ENCODE data around the gene SCAP.

The SCAP gene

DNA sequence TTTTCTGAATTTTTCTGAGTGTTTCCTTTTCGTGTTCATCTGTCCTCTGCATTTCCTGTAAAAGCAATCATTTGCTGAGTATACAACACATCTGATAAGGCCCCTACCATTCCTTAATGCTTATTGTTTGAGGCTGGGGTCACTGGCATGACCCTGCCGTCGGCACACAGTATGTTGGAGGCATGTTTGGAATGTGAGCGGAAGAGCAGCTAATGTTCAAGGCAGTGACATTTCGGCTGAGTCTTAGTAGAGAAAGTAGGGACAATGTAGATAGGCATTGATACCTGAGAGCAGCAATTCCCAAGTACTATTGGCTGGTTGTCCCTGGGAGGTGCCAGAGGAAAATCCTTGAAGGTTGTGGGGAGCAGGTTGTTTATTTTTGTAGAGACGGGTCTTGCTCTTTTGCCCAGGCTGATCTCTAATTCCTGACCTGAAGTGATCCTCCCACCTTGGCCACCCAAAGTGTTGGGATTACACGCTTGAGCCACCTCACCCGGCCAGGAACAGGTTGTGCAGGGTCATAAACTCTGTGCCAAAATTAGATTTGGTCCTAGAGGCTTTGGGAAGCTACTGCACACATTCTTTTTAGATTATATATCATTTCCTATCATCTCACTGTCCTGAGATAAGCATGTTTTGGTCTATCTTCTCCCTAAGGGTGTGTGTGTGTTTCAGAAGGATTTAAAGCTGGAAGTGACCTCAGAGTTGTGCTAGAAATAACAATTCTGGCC lies 81.4 kb downstream of the SCAP start:
- Histone ChIP-seq H3K4me2 (ENCODE audit: low read length, poor library complexity, severe bottlenecking) (peak overlapping the region; percentile 40), H4K8ac (ENCODE audit: low read length) (no peak overlapping the region), H3K4ac (ENCODE audit: low read depth in 1 of 2, low read length in 2 of 2) (no peak overlapping the region), H3K4me1 (ENCODE audit: control insufficient read depth, insufficient read depth, low read depth, low read length) (peaks cover 22% of the 10 kb centered on the region), H2AK5ac (ENCODE audit: low read length, severe bottlenecking) (no peak overlapping the region), H3K4me3 (ENCODE audit: insufficient read depth in 1 of 2, low read depth in 1 of 2, low read length in 2 of 2) (no peak overlapping the region), H3K23ac (ENCODE audit: low read length in 2 of 2) (peak overlapping the region in 1 of 2 experiments; percentile 63), H2BK5ac (ENCODE audit: low read depth, low read length, poor library complexity, severe bottlenecking) (no peak overlapping the region), H3K27me3 (ENCODE audit: control insufficient read depth in 1 of 2, insufficient read depth in 1 of 2, low read length in 2 of 2) (no peaks in the 10 kb centered on the region), H2BK120ac (ENCODE audit: low read depth, low read length) (no peak overlapping the region), H3K14ac (ENCODE audit: low read length in 2 of 2) (no peak overlapping the region), H3K79me1 (replicated peaks; ENCODE audit: low read length, poor library complexity, severe bottlenecking) (peaks cover 24% of the 10 kb centered on the region), H3K9ac (ENCODE audit: low read length) (no peak overlapping the region), H3K18ac (ENCODE audit: low read depth in 1 of 2, low read length in 2 of 2) (peak overlapping the region; percentile 33 to 68), H3K36me3 (ENCODE audit: control insufficient read depth in 1 of 2, insufficient read depth in 2 of 2, low read depth in 1 of 2, low read length in 2 of 2) (peaks cover 17 to 27% of the 10 kb centered on the region in 2 experiments), H2BK15ac (ENCODE audit: low read depth, poor library complexity, severe bottlenecking) (no peak overlapping the region), H2AFZ (ENCODE audit: low read depth, low read length) (no peak overlapping the region), H3K27ac (ENCODE audit: low read length, poor library complexity, severe bottlenecking) (peak overlapping the region; percentile 34), H2BK12ac (ENCODE audit: low read length in 2 of 2) (peak overlapping the region in 1 of 2 experiments; percentile 45), H4K91ac (ENCODE audit: low read length) (no peak overlapping the region), H3K9me3 (ENCODE audit: control insufficient read depth, low read length) (no peaks in the 10 kb centered on the region)
- 21% methylated on average over 8 of the region's 8 CpGs for WGBS
- DNase-seq: peak; percentile 56

DNA sequence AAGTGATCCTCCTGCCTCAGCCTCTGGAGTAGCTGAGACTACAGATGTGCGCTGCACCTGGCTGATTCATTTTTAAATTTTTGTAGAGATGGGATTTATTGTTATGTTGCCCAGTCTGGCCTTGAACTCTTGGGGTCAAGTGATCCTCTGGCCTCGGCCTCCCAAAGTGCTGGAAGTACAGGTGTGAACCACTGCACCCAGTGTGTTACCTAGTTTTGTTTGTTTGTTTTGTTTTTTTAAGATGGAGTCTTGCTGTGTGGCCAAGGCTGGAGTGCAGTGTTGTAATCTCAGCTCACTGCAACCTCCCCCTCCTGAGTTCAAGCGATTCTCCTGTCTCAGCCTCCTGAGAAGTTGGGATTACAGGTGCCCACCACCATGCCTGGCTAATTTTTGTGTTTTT lies 82.8 kb downstream of the SCAP start:
- no peak overlapping the region for H3K4me3 ChIP-seq (ENCODE audit: insufficient read depth in 1 of 2, low read depth in 1 of 2, low read length in 2 of 2)
- no peak overlapping the region for H3K4me2 ChIP-seq (ENCODE audit: low read length, poor library complexity, severe bottlenecking)
- H3K79me1 ChIP-seq (replicated peaks; ENCODE audit: low read length, poor library complexity, severe bottlenecking): peaks cover 24% of the 10 kb centered on the region
- no peak overlapping the region for H3K27ac ChIP-seq (ENCODE audit: low read length, poor library complexity, severe bottlenecking)
- peaks cover 22% of the 10 kb centered on the region for H3K4me1 ChIP-seq (ENCODE audit: control insufficient read depth, insufficient read depth, low read depth, low read length)
- H3K9me3 ChIP-seq (ENCODE audit: control insufficient read depth, low read length): no peaks in the 10 kb centered on the region
- H2AFZ ChIP-seq (ENCODE audit: low read depth, low read length): no peak overlapping the region
- H4K91ac ChIP-seq (ENCODE audit: low read length): no peak overlapping the region
- H3K9ac ChIP-seq (ENCODE audit: low read length): no peak overlapping the region
- H3K23ac ChIP-seq (ENCODE audit: low read length in 2 of 2): no peak overlapping the region
- H2BK5ac ChIP-seq (ENCODE audit: low read depth, low read length, poor library complexity, severe bottlenecking): no peak overlapping the region
- H3K14ac ChIP-seq (ENCODE audit: low read length in 2 of 2): no peak overlapping the region
- no peak for DNase-seq
- H3K36me3 ChIP-seq (ENCODE audit: control insufficient read depth in 1 of 2, insufficient read depth in 2 of 2, low read depth in 1 of 2, low read length in 2 of 2): peaks cover 8 to 30% of the 10 kb centered on the region in 2 experiments
- no peak overlapping the region for H3K4ac ChIP-seq (ENCODE audit: low read depth in 1 of 2, low read length in 2 of 2)
- H2BK15ac ChIP-seq (ENCODE audit: low read depth, poor library complexity, severe bottlenecking): no peak overlapping the region
- H3K18ac ChIP-seq (ENCODE audit: low read depth in 1 of 2, low read length in 2 of 2): no peak overlapping the region
- WGBS: 91% methylated on average over 2 of the region's 3 CpGs
- H2BK120ac ChIP-seq (ENCODE audit: low read depth, low read length): no peak overlapping the region
- H4K8ac ChIP-seq (ENCODE audit: low read length): no peak overlapping the region
- H3K27me3 ChIP-seq (ENCODE audit: control insufficient read depth in 1 of 2, insufficient read depth in 1 of 2, low read length in 2 of 2): no peaks in the 10 kb centered on the region
- no peak overlapping the region for H2BK12ac ChIP-seq (ENCODE audit: low read length in 2 of 2)
- no peak overlapping the region for H2AK5ac ChIP-seq (ENCODE audit: low read length, severe bottlenecking)

DNA sequence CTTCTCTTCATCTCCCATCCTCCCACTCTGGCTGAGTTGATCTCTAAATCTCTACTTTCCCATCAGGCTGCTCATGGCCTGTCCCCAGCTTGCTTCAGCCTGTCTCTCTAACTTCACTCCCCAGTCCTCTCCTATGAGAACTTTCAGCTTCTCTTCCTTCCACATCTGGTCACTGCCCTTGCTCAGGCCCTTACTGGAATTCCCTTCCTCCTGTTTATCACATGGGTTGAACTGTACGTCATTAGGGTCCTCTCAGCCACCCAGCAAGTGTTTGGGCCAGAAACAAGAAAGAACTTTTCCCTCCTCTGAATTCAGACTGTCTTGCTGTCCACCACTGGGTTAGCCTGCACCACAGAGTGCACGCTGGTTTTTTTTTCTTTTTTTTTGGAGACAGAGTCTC lies 89.9 kb downstream of the SCAP start:
- Histone ChIP-seq H3K27ac (ENCODE audit: low read length, poor library complexity, severe bottlenecking) (no peak overlapping the region), H3K18ac (ENCODE audit: low read depth in 1 of 2, low read length in 2 of 2) (no peak overlapping the region), H3K79me1 (replicated peaks; ENCODE audit: low read length, poor library complexity, severe bottlenecking) (peaks cover 19% of the 10 kb centered on the region), H3K4me3 (ENCODE audit: insufficient read depth in 1 of 2, low read depth in 1 of 2, low read length in 2 of 2) (no peak overlapping the region), H4K8ac (ENCODE audit: low read length) (no peak overlapping the region), H2BK15ac (ENCODE audit: low read depth, poor library complexity, severe bottlenecking) (no peak overlapping the region), H3K23ac (ENCODE audit: low read length in 2 of 2) (peak overlapping the region in 1 of 2 experiments; percentile 16), H3K9ac (ENCODE audit: low read length) (no peak overlapping the region), H2BK120ac (ENCODE audit: low read depth, low read length) (no peak overlapping the region), H3K27me3 (ENCODE audit: control insufficient read depth in 1 of 2, insufficient read depth in 1 of 2, low read length in 2 of 2) (no peaks in the 10 kb centered on the region), H3K14ac (ENCODE audit: low read length in 2 of 2) (no peak overlapping the region), H2AK5ac (ENCODE audit: low read length, severe bottlenecking) (no peak overlapping the region), H3K4me1 (ENCODE audit: control insufficient read depth, insufficient read depth, low read depth, low read length) (peaks cover 11% of the 10 kb centered on the region), H3K4me2 (ENCODE audit: low read length, poor library complexity, severe bottlenecking) (no peak overlapping the region), H3K36me3 (ENCODE audit: control insufficient read depth in 1 of 2, insufficient read depth in 2 of 2, low read depth in 1 of 2, low read length in 2 of 2) (peaks cover 0 to 19% of the 10 kb centered on the region in 2 experiments), H4K91ac (ENCODE audit: low read length) (no peak overlapping the region), H3K4ac (ENCODE audit: low read depth in 1 of 2, low read length in 2 of 2) (no peak overlapping the region), H2BK5ac (ENCODE audit: low read depth, low read length, poor library complexity, severe bottlenecking) (no peak overlapping the region), H2AFZ (ENCODE audit: low read depth, low read length) (no peak overlapping the region), H3K9me3 (ENCODE audit: control insufficient read depth, low read length) (no peaks in the 10 kb centered on the region), H2BK12ac (ENCODE audit: low read length in 2 of 2) (no peak overlapping the region)
- no peak for DNase-seq
- WGBS: 94% methylated on average over 2 of the region's 2 CpGs

DNA sequence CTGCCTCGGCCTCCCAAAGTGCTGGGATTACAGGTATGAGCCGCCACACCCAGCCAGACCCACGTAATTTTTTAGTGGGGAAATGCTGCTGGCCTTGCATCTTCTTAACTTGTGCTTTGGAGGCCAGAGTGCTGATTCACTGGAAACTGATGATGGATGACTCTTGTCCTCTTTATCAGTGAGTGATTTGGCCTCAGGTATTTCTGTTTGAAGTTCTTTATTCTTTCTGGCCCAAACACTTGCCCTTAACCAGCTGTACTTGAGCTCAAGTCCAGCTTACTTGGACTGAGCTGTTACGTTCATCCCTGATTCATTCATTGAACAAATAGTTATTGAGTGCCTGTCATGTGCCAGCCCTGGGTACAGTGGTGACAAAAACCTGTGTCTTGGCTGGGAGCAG lies 90.7 kb downstream of the SCAP start:
- H3K23ac ChIP-seq (ENCODE audit: low read length in 2 of 2): no peak overlapping the region
- no peak overlapping the region for H3K4ac ChIP-seq (ENCODE audit: low read depth in 1 of 2, low read length in 2 of 2)
- H2BK5ac ChIP-seq (ENCODE audit: low read depth, low read length, poor library complexity, severe bottlenecking): no peak overlapping the region
- H2BK12ac ChIP-seq (ENCODE audit: low read length in 2 of 2): no peak overlapping the region
- 93% methylated on average over 4 of the region's 4 CpGs for WGBS
- H3K4me1 ChIP-seq (ENCODE audit: control insufficient read depth, insufficient read depth, low read depth, low read length): peaks cover 11% of the 10 kb centered on the region
- no peak overlapping the region for H3K4me2 ChIP-seq (ENCODE audit: low read length, poor library complexity, severe bottlenecking)
- H3K9me3 ChIP-seq (ENCODE audit: control insufficient read depth, low read length): no peaks in the 10 kb centered on the region
- H3K79me1 ChIP-seq (replicated peaks; ENCODE audit: low read length, poor library complexity, severe bottlenecking): peaks cover 17% of the 10 kb centered on the region
- H4K8ac ChIP-seq (ENCODE audit: low read length): no peak overlapping the region
- no peak overlapping the region for H3K9ac ChIP-seq (ENCODE audit: low read length)
- H3K27ac ChIP-seq (ENCODE audit: low read length, poor library complexity, severe bottlenecking): no peak overlapping the region
- H3K14ac ChIP-seq (ENCODE audit: low read length in 2 of 2): no peak overlapping the region
- peaks cover 0 to 19% of the 10 kb centered on the region in 2 experiments for H3K36me3 ChIP-seq (ENCODE audit: control insufficient read depth in 1 of 2, insufficient read depth in 2 of 2, low read depth in 1 of 2, low read length in 2 of 2)
- H2AFZ ChIP-seq (ENCODE audit: low read depth, low read length): no peak overlapping the region
- H2BK120ac ChIP-seq (ENCODE audit: low read depth, low read length): no peak overlapping the region
- H2BK15ac ChIP-seq (ENCODE audit: low read depth, poor library complexity, severe bottlenecking): no peak overlapping the region
- H4K91ac ChIP-seq (ENCODE audit: low read length): no peak overlapping the region
- H3K4me3 ChIP-seq (ENCODE audit: insufficient read depth in 1 of 2, low read depth in 1 of 2, low read length in 2 of 2): no peak overlapping the region
- H3K27me3 ChIP-seq (ENCODE audit: control insufficient read depth in 1 of 2, insufficient read depth in 1 of 2, low read length in 2 of 2): no peaks in the 10 kb centered on the region
- no peak overlapping the region for H3K18ac ChIP-seq (ENCODE audit: low read depth in 1 of 2, low read length in 2 of 2)
- no peak for DNase-seq
- no peak overlapping the region for H2AK5ac ChIP-seq (ENCODE audit: low read length, severe bottlenecking)
